A673 (cell line): Measurements from ENCODE around the gene SCUBE1.

Source experiments
- CTCF ChIP-seq: fragments of 300-800, 200-600 bp; sonication (generic); conservative IDR thresholded peaks from 2 replicates; pipeline ENCODE4 v1.5.1; 2017; ENCODE audit warnings: low read depth, mild to moderate bottlenecking, antibody characterized with exemption, low read length, moderate library complexity, mixed read lengths
- EZH2 ChIP-seq: fragments of 200-600 bp; sonication (generic); IDR thresholded peaks from 2 replicates; pipeline ENCODE4 v1.6.1; 2017; ENCODE audit warnings: borderline replicate concordance, low read depth, mild to moderate bottlenecking, mixed read lengths, antibody characterized with exemption, low read length; ENCODE audit not compliant: poor library complexity, severe bottlenecking

- TF ChIP-seq CTCF (no peak), EZH2 (no peak)
Measured at GRCh38 chr22:43281394-43281793, 61.8 kb downstream of the SCUBE1 start.
